ENCODE measurements around the gene KIF6.

Gene KIF6

DNA sequence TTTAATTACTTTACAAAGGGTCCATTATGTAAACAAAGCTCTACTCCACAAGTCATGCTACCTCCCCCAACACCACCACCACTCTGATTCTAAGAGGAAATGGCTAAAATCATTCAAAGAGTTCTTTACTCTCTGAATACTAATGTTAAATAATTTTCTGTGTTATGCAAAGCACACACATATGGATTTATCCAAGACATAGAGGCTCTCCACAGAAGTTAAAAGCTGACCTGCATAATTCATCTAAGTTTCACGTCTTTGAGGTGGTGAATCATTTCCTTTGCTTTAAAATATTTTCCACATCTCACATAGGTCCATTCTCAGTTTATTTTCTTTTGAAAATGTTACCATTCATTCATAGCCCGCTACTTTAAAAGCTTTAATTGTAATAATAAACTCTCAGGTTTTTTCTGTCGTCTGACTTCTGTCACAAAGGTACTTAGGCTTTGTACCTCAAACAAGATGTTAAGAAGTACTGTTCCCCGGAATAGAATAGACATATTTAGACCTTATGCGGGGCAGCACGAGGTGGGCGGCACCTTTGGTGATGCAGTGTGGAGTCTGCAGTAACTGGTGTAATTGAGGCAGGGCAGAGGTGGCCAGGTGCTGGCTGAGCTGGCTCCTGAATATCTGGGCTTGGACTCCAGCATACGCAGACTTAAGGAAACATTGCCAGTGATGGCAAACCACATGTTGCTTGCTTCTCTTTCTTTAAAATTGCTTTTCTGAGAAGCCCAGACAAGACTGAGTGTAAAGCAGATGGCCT is 55.8 kb downstream of the KIF6 start:
- Mint-ChIP-seq H3K36me3 (ENCODE audit: insufficient read depth) (no peaks in the 10 kb centered on the region), H3K4me1 (no peaks in the 10 kb centered on the region), H3K9me3 (no peaks in the 10 kb centered on the region), H3K27ac (ENCODE audit: low read depth) (no peak overlapping the region), H3K4me3 (no peak overlapping the region), H3K27me3 (peaks cover 63% of the 10 kb centered on the region)
- DNase-seq (ENCODE audit: low spot score in 2 of 2) (no peak), ATAC-seq (replicated peaks; ENCODE audit: extremely low read depth, poor library complexity, severe bottlenecking) (no peak)

DNA sequence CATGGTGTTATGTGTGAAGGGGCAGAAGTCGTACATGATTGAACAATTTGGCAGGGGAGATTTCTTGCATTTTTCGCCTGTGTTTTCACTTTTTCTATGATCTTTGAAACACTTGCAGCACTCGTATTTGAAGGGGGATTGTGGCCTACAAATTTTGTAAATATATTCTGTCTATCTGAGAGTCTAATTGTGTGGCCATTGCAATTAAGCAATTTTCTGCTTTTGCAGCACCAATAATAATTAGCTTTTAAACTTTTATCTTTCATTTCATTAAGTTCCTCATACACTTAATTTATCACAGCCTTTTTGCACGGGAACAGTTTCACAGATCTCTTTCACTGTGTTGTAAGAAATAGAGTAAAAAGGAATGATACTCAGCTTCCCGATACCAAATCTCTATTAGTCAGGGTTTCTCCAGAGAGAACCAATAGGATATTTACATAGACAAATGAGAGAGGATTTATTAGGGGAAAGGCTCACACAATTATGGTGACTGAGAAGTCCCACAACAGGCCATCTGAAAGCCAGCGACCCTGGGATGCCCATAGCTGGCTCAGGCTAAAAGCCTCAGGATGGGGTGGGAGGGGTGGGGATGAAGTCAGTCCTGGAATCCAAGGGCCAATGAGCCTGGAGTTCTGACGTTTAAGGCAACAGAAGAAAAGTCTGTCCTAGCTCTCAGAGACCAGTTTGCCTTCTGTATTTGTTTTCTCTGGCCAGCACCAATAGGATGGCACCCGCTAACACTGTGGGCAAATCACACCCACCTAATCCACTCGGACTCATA is 58.3 kb downstream of the KIF6 start:
- H3K4me1 Mint-ChIP-seq: no peaks in the 10 kb centered on the region
- ATAC-seq (replicated peaks; ENCODE audit: extremely low read depth, poor library complexity, severe bottlenecking) (no peak), DNase-seq (ENCODE audit: low spot score in 2 of 2) (no peak)
- peaks cover 59% of the 10 kb centered on the region for H3K27me3 Mint-ChIP-seq
- H3K4me3 Mint-ChIP-seq: no peak overlapping the region
- H3K27ac Mint-ChIP-seq (ENCODE audit: low read depth): no peak overlapping the region
- no peaks in the 10 kb centered on the region for H3K9me3 Mint-ChIP-seq
- no peaks in the 10 kb centered on the region for H3K36me3 Mint-ChIP-seq (ENCODE audit: insufficient read depth)

DNA sequence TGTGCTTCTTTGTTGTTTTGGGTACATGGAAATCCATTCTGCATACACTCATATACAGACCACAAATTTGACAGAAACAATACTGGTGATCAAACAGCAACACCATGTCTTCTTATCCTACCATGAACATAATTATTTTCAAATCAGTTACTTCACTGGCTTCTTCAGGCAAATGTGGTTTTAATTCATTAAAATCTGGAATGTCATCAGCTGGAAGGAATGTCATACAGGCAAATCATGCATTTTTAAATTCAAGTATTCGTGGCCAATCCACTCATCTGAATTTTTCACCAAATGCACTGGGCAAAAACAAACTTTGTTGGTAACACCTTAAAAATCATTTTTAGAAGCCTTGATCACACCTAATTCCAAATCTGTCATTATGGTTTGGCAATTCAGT is 59.3 kb downstream of the KIF6 start:
- H3K27ac Mint-ChIP-seq (ENCODE audit: low read depth): no peak overlapping the region
- H3K4me1 Mint-ChIP-seq: no peaks in the 10 kb centered on the region
- DNase-seq (ENCODE audit: low spot score in 2 of 2): no peak
- no peak for ATAC-seq (replicated peaks; ENCODE audit: extremely low read depth, poor library complexity, severe bottlenecking)
- H3K36me3 Mint-ChIP-seq (ENCODE audit: insufficient read depth): no peaks in the 10 kb centered on the region
- H3K9me3 Mint-ChIP-seq: no peaks in the 10 kb centered on the region
- H3K27me3 Mint-ChIP-seq: peaks cover 50% of the 10 kb centered on the region
- H3K4me3 Mint-ChIP-seq: no peak overlapping the region

DNA sequence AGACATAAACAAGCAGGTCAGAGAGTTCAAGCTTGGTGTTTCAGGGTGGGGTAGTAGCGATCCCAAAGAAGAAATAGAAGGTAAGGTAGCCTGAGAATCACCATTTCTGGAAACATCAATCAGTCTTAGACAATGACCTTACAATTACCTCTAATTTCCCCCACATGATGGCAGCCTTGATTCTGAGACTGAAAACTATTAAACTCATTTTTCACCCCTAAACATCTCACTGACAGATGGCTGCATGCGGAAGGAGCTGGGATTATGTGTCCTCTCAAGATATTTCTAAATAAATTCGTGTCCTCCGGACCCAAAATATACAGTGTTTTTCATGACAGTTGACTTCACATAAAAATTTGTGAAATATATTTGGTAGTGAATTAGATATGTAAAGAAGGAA is 61.0 kb downstream of the KIF6 start:
- Mint-ChIP-seq H3K9me3 (no peaks in the 10 kb centered on the region), H3K4me1 (no peaks in the 10 kb centered on the region), H3K27ac (ENCODE audit: low read depth) (no peak overlapping the region), H3K4me3 (no peak overlapping the region), H3K27me3 (peaks cover 50% of the 10 kb centered on the region), H3K36me3 (ENCODE audit: insufficient read depth) (no peaks in the 10 kb centered on the region)
- no peak for DNase-seq (ENCODE audit: low spot score in 2 of 2)
- ATAC-seq (replicated peaks; ENCODE audit: extremely low read depth, poor library complexity, severe bottlenecking): no peak

DNA sequence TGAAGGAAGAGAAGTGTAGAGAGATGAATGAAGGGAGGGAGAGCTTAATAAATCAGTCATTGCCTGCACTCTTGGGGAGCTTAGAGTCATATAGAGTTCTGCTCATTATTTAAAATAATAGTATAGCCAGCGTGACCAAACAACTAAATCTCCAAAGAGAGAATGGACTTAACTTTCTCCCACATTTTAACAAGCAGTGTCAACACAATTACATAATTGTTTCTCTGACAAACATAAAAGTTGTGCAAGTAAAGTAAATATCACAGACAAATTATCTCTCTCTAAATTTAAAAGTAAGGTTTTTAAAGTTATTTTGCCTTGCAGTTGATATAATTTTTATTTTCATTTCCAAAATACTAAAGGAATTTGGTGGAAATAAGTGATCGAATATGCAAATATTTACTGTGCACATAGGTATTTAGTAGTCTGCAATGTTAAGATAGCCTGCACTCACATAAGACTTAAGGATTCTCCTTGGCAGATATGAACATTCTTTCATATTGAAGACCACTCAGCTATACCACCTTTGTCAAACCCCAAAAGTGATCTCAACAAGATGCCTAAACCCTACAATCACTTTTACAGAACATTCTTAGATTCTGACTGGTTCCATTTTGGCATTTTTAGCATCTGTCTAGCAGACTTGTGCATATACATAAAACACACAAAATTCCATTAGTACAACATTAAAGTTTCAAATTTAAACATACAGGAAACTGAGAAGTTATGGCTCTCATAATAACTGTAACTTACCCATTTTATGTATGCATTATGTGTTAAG is 67.7 kb downstream of the KIF6 start:
- ATAC-seq (replicated peaks; ENCODE audit: extremely low read depth, poor library complexity, severe bottlenecking): no peak
- Mint-ChIP-seq H3K27me3 (peaks cover 2% of the 10 kb centered on the region), H3K27ac (ENCODE audit: low read depth) (no peak overlapping the region)

DNA sequence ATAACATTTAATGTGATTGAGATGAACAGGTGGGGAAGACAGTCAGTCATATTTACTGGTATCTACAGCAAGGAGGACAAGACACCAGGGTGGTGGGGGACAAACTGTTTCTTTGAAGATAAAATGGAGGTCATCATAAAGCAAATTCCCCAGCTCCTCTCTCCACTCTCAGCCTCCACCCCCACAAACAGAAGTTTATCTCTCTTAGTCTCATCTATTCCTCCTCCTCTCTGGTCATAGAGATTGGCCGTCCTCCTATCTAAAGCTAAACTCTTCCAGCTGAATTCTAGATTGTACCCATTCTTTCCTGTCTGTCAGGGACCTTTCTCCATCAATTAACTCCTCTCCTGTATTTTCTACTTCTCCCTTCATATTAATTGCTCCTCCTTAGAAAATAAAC is 71.1 kb downstream of the KIF6 start:
- no peak overlapping the region for H3K27ac Mint-ChIP-seq (ENCODE audit: low read depth)
- H3K4me3 Mint-ChIP-seq: no peak overlapping the region
- no peaks in the 10 kb centered on the region for H3K36me3 Mint-ChIP-seq (ENCODE audit: insufficient read depth)
- H3K27me3 Mint-ChIP-seq: peaks cover 19% of the 10 kb centered on the region
- H3K9me3 Mint-ChIP-seq: no peaks in the 10 kb centered on the region
- DNase-seq (ENCODE audit: low spot score in 2 of 2): no peak
- ATAC-seq (replicated peaks; ENCODE audit: extremely low read depth, poor library complexity, severe bottlenecking): no peak
- H3K4me1 Mint-ChIP-seq: no peaks in the 10 kb centered on the region

More for the DNA sequence above, 67.7 kb downstream of the KIF6 start:
- no peaks in the 10 kb centered on the region for H3K9me3 Mint-ChIP-seq
- no peaks in the 10 kb centered on the region for H3K4me1 Mint-ChIP-seq
- H3K36me3 Mint-ChIP-seq (ENCODE audit: insufficient read depth): no peaks in the 10 kb centered on the region
- DNase-seq (ENCODE audit: low spot score in 2 of 2): no peak
- no peak overlapping the region for H3K4me3 Mint-ChIP-seq

DNA sequence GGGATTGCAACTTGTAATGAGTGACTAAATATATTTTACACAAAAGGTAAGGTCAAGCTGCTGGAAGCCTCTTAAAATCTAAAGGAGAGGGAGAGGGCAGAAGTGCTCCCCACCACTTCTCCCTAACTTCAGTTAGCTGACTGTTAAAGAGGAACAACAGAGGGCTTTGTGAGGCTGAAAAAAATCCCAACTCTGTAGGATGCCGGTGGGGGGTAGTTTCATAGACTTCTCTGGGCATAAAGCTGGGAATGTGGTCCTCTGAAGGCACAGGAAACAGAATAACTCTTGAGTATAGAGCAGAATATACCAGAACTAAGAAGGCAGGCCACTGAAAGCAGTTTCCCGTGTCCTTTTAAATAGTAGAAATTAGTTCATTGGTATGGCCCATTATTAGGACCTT is 71.6 kb downstream of the KIF6 start:
- no peaks in the 10 kb centered on the region for H3K36me3 Mint-ChIP-seq (ENCODE audit: insufficient read depth)
- H3K27ac Mint-ChIP-seq (ENCODE audit: low read depth): no peak overlapping the region
- peaks cover 20% of the 10 kb centered on the region for H3K27me3 Mint-ChIP-seq
- ATAC-seq (replicated peaks; ENCODE audit: extremely low read depth, poor library complexity, severe bottlenecking) (no peak), DNase-seq (ENCODE audit: low spot score in 2 of 2) (no peak)
- no peak overlapping the region for H3K4me3 Mint-ChIP-seq
- H3K9me3 Mint-ChIP-seq: no peaks in the 10 kb centered on the region
- H3K4me1 Mint-ChIP-seq: no peaks in the 10 kb centered on the region

DNA sequence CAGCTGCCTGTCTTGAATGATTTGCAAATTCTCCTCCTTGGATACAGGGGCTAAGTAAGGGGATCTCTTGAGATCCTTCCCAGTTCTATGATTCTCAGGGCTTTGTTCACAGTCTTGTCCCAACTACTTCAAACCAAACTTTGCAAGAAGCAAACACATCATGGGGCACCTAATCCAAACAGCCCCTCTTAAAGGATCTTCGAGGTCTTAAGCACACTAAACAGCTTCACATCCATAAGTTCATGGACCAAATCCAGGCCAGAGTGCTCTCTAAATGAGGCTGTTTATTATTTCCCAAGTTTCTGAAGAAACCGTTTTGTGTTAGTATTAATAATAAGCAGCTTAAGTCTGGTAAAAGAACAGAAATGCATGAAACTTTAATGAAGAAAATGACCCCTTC is 75.2 kb downstream of the KIF6 start:
- Mint-ChIP-seq H3K27ac (ENCODE audit: low read depth) (no peak overlapping the region), H3K27me3 (peaks cover 20% of the 10 kb centered on the region), H3K9me3 (no peaks in the 10 kb centered on the region), H3K4me3 (no peak overlapping the region), H3K4me1 (no peaks in the 10 kb centered on the region), H3K36me3 (ENCODE audit: insufficient read depth) (no peaks in the 10 kb centered on the region)
- no peak for DNase-seq (ENCODE audit: low spot score in 2 of 2)
- no peak for ATAC-seq (replicated peaks; ENCODE audit: extremely low read depth, poor library complexity, severe bottlenecking)

DNA sequence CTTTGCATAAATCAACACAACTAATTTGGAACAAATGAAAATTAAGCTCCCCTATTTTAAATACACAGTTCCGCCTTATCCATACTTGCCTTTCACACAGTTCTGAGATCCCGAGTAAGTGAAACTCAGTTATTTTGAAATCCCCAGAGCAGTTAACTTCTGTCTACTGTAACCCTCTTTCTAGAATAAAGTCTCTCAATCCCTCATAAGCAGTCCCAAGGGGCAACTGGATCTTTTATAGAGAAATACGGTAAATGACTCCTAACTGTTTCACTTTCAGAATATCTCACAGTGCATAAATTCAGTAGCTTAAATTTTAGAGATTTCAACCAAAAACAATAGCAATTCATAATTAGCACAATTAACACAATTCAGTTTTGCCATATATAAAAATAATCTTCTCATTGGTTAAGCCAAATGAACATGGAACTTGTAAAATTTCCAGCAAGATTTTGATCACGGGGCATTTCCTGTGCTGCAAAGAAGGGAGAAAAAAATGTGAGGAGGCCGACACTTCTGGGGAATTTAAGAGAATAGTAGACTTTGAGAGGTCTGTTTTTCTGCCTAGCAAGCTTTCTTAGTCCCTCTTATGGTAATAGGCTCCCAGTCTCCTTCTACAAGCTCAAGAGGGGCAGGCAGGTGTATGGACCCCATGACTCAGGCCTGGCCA is 78.3 kb downstream of the KIF6 start:
- H3K4me3 Mint-ChIP-seq: no peak overlapping the region
- no peaks in the 10 kb centered on the region for H3K36me3 Mint-ChIP-seq (ENCODE audit: insufficient read depth)
- H3K27ac Mint-ChIP-seq (ENCODE audit: low read depth): no peak overlapping the region
- DNase-seq (ENCODE audit: low spot score in 2 of 2) (no peak), ATAC-seq (replicated peaks; ENCODE audit: extremely low read depth, poor library complexity, severe bottlenecking) (no peak)
- no peaks in the 10 kb centered on the region for H3K9me3 Mint-ChIP-seq
- H3K27me3 Mint-ChIP-seq: peaks cover 46% of the 10 kb centered on the region
- no peaks in the 10 kb centered on the region for H3K4me1 Mint-ChIP-seq

DNA sequence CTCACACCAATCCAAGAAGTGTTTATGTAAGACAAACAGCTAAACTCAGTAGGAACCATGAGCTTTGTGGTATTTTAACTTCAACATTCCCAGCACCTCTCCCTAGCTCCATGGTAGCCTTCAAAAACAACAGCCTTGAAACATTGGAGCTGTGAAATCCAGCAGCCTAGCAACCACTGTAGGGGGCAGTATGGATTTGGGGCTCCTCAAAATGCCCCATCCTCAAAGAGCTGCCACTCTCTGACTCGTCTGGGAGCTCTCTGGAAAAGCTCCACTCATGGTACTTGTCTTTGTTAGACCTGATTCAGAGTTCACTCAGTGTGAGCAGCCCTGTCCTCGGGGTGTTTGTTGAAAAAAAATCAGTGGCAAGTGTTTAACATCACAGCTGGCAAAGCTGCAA is 82.9 kb downstream of the KIF6 start:
- Mint-ChIP-seq H3K27me3 (peaks cover 30% of the 10 kb centered on the region), H3K4me1 (no peaks in the 10 kb centered on the region), H3K27ac (ENCODE audit: low read depth) (no peak overlapping the region), H3K4me3 (no peak overlapping the region), H3K9me3 (no peaks in the 10 kb centered on the region), H3K36me3 (ENCODE audit: insufficient read depth) (no peaks in the 10 kb centered on the region)
- no peak for DNase-seq (ENCODE audit: low spot score in 2 of 2)
- ATAC-seq (replicated peaks; ENCODE audit: extremely low read depth, poor library complexity, severe bottlenecking): no peak

DNA sequence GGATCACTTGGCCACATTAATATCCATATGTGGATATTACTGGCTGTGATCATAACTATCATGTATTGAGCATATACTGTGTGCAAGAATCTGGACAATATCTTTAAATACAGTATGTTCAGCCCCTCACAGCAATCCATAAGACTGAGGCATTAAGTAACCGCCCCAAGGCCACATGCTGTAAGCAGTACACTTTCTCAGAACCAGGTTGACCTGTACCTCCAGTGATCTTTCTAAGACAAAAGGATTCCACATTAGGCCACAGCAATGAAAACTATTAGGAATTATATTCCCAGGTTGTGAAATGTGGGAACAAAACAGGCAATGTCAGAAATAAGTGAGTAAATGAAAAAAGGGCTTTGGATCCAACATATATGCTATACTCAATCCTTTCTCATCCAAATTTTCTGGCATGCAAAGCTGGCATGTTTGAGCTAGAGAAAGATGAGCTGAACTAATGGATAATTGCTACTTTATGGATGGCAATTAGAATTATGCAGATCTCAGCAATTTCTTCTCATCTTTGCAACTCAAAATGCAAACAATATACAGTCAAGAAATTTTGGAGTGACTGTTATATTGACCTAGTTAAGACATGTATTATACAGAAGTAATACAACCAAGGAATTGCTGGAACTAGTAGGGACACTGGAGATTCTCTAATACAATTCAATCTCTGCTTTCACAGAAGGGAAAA is 86.9 kb downstream of the KIF6 start:
- no peaks in the 10 kb centered on the region for H3K4me1 Mint-ChIP-seq
- H3K4me3 Mint-ChIP-seq: no peak overlapping the region
- DNase-seq (ENCODE audit: low spot score in 2 of 2) (no peak), ATAC-seq (replicated peaks; ENCODE audit: extremely low read depth, poor library complexity, severe bottlenecking) (no peak)
- no peaks in the 10 kb centered on the region for H3K36me3 Mint-ChIP-seq (ENCODE audit: insufficient read depth)
- H3K9me3 Mint-ChIP-seq: no peaks in the 10 kb centered on the region
- H3K27ac Mint-ChIP-seq (ENCODE audit: low read depth): no peak overlapping the region
- peaks cover 22% of the 10 kb centered on the region for H3K27me3 Mint-ChIP-seq
